C4-2B (cell line): ENCODE results near the gene PPP6R3.

Source experiments
- H3K27ac ChIP-seq: fragments of 450-650 bp; 2 replicates; pipeline ENCODE4 v1.5.1; 2017
- CTCF ChIP-seq: fragments of 450-650 bp; conservative IDR thresholded peaks from 2 replicates; pipeline ENCODE4 v1.5.1; 2017; ENCODE audit warnings: mild to moderate bottlenecking
- ZFX ChIP-seq: fragments of 450-650 bp; IDR thresholded peaks from 2 replicates; pipeline ENCODE4 v1.6.1; 2017

PPP6R3 gene

GRCh38 chr11:68436985-68437926 is 23.3 kb upstream of the PPP6R3 start:
- TF ChIP-seq CTCF (no peak), ZFX (no peak)
- no peak overlapping the region for H3K27ac ChIP-seq

- TF ChIP-seq ZFX, result no peak
- no peak for TF ChIP-seq CTCF
- H3K27ac ChIP-seq, result no peak overlapping the region
These were observed 22.5 kb upstream of the PPP6R3 start for GRCh38 chr11:68437927-68438657.

GRCh38 chr11:68438658-68439259 is 21.8 kb upstream of the PPP6R3 start:
- no peak overlapping the region for H3K27ac ChIP-seq

GRCh38 chr11:68439355-68440065 is 21.0 kb upstream of the PPP6R3 start:
- no peak for TF ChIP-seq CTCF
- TF ChIP-seq ZFX, result no peak
- no peak overlapping the region for H3K27ac ChIP-seq

More at GRCh38 chr11:68438658-68439259, 21.8 kb upstream of the PPP6R3 start:
- TF ChIP-seq CTCF (no peak), ZFX (no peak)

GRCh38 chr11:68440224-68440623 is 20.3 kb upstream of the PPP6R3 start:
- no peak for TF ChIP-seq ZFX
- TF ChIP-seq CTCF, result no peak
- no peak overlapping the region for H3K27ac ChIP-seq

GRCh38 chr11:68441466-68442230 is 18.9 kb upstream of the PPP6R3 start:
- no peak overlapping the region for H3K27ac ChIP-seq
- TF ChIP-seq ZFX (no peak), CTCF (no peak)
